HEK293 (cell line): ENCODE data around the gene UTP25.

Source experiments
- CTCF ChIA-PET: fragments of 350-600 bp; formaldehyde crosslinking; extraction: SDS; loops from one replicate; lab custom pipeline; 2021; ENCODE audit warnings: antibody characterized with exemption; lab: Yijun Ruan, JAX
- POLR2A ChIA-PET: fragments of 300-600 bp; formaldehyde crosslinking; extraction: SDS; loops from one replicate; lab custom pipeline; 2020; ENCODE audit warnings: antibody characterized with exemption, inconsistent platforms; lab: Yijun Ruan, JAX
- H3K27ac ChIP-seq: fragments of 200-500 bp; sonication (Bioruptor generic); 2 replicates; pipeline ENCODE4 v1.5.1; 2014; ENCODE audit warnings: low read depth, low read length, control low read depth, inconsistent platforms; ENCODE audit errors: extremely low read depth
- H3K36me3 ChIP-seq, 2 experiments: fragments of 200-500 bp in 1 of 2; sonication (Bioruptor generic) in 1 of 2; 1 replicate in 1 of 2; 2 replicates in 1 of 2; pipeline ENCODE4 v1.5.1; 2014 to 2017; ENCODE audit warnings: inconsistent platforms in 2 of 2, low read length in 2 of 2; ENCODE audit not compliant: control insufficient read depth in 2 of 2, insufficient read depth in 1 of 2
- H3K4me1 ChIP-seq: fragments of 200-500 bp; sonication (Bioruptor generic); 2 replicates; pipeline ENCODE4 v1.5.1; 2014; ENCODE audit warnings: mild to moderate bottlenecking, low read length, inconsistent platforms; ENCODE audit not compliant: control insufficient read depth, insufficient read depth
- H3K4me3 ChIP-seq: 2 replicates; pipeline ENCODE4 v1.5.1; 2011; ENCODE audit warnings: low read depth, mild to moderate bottlenecking, control low read depth, low read length, moderate library complexity
- H3K9me3 ChIP-seq: fragments of 200-500 bp; sonication (Bioruptor generic); 2 replicates; pipeline ENCODE4 v1.5.1; 2014; ENCODE audit warnings: low read depth, low read length, inconsistent platforms; ENCODE audit not compliant: control insufficient read depth, insufficient read depth
- ELK4 ChIP-seq: IDR thresholded peaks from 2 replicates; pipeline ENCODE4 v1.6.1; 2011; ENCODE audit warnings: mild to moderate bottlenecking, low read depth, low read length, borderline replicate concordance
- IKZF3 ChIP-seq: fragments of 450-650 bp; IDR thresholded peaks from 2 replicates; pipeline ENCODE4 v1.5.0; 2018; ENCODE audit warnings: missing biosample characterization, mild to moderate bottlenecking, missing genetic modification characterization, moderate library complexity
- KLF10 ChIP-seq: fragments of 450-650 bp; IDR thresholded peaks from 2 replicates; pipeline ENCODE4 v1.5.1; 2018; ENCODE audit warnings: missing biosample characterization, mild to moderate bottlenecking, missing genetic modification characterization
- KLF7 ChIP-seq: fragments of 450-650 bp; formaldehyde crosslinking; IDR thresholded peaks from 2 replicates; pipeline ENCODE4 v1.5.1; 2016; ENCODE audit warnings: missing biosample characterization, missing genetic modification characterization, borderline replicate concordance
- KLF8 ChIP-seq: fragments of 450-650 bp; formaldehyde crosslinking; IDR thresholded peaks from 2 replicates; pipeline ENCODE4 v1.5.1; 2016; ENCODE audit warnings: missing biosample characterization, missing genetic modification characterization
- ZNF10 ChIP-seq: fragments of 450-650 bp; formaldehyde crosslinking; IDR thresholded peaks from 2 replicates; pipeline ENCODE4 v1.5.1; 2017; ENCODE audit warnings: missing biosample characterization, missing genetic modification characterization
- ZNF121 ChIP-seq: fragments of 450-650 bp; formaldehyde crosslinking; IDR thresholded peaks from 2 replicates; pipeline ENCODE4 v1.5.1; 2016; ENCODE audit warnings: missing biosample characterization, missing genetic modification characterization
- ZNF175 ChIP-seq: fragments of 450-650 bp; formaldehyde crosslinking; IDR thresholded peaks from 2 replicates; pipeline ENCODE4 v1.5.1; 2016; ENCODE audit warnings: missing biosample characterization, missing genetic modification characterization
- ZNF302 ChIP-seq: fragments of 450-650 bp; formaldehyde crosslinking; IDR thresholded peaks from 2 replicates; pipeline ENCODE4 v1.5.1; 2016; ENCODE audit warnings: missing biosample characterization, missing genetic modification characterization, low read depth
- ZNF423 ChIP-seq: fragments of 450-650 bp; formaldehyde crosslinking; IDR thresholded peaks from 2 replicates; pipeline ENCODE4 v1.5.1; 2016; ENCODE audit warnings: missing biosample characterization, missing genetic modification characterization
- ZNF558 ChIP-seq: fragments of 450-650 bp; formaldehyde crosslinking; IDR thresholded peaks from 2 replicates; pipeline ENCODE4 v1.5.1; 2016; ENCODE audit warnings: missing biosample characterization, missing genetic modification characterization
- ZNF623 ChIP-seq: fragments of 450-650 bp; formaldehyde crosslinking; IDR thresholded peaks from 2 replicates; pipeline ENCODE4 v1.5.1; 2016; ENCODE audit warnings: missing biosample characterization, missing genetic modification characterization
- ZNF660 ChIP-seq: fragments of 450-650 bp; IDR thresholded peaks from 2 replicates; pipeline ENCODE4 v1.5.1; 2018; ENCODE audit warnings: missing biosample characterization, mild to moderate bottlenecking, missing genetic modification characterization
- TF ChIP-seq, protein P1 (sequence below): fragments of 450-650 bp; formaldehyde crosslinking; IDR thresholded peaks from 2 replicates; pipeline ENCODE4 v1.5.1; 2016; ENCODE audit warnings: missing biosample characterization, missing genetic modification characterization
- TF ChIP-seq, protein P2 (sequence below): fragments of 450-650 bp; IDR thresholded peaks from 2 replicates; pipeline ENCODE4 v1.5.1; 2018; ENCODE audit warnings: missing biosample characterization, mild to moderate bottlenecking, missing genetic modification characterization

UTP25 gene

DNA sequence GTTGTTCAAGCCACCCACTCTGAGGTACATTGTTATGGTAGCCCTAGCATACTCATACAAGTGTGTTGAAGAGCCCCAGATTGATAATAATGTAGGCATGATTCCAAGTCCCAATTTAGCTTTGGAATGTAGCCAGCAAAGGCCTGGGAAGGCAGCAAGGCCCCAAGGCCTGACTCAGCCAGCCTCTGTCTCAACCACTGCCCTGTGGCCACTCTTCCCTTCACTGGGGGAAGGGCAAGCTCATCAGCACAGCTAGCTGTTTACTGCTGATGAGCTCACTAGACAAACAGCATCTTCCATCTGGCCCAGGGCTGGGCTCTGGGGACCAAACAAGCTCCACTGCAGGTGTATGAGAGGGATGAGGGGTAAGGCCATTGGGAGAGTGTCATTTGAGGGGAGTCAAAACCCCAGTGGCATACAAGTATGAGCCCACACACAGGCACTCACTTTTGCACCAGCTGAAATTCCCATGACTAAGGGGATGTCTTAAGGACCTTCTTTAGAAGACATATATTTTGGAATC is 19.7 kb upstream of the UTP25 start (continued):
- TF ChIP-seq, protein P1, sequence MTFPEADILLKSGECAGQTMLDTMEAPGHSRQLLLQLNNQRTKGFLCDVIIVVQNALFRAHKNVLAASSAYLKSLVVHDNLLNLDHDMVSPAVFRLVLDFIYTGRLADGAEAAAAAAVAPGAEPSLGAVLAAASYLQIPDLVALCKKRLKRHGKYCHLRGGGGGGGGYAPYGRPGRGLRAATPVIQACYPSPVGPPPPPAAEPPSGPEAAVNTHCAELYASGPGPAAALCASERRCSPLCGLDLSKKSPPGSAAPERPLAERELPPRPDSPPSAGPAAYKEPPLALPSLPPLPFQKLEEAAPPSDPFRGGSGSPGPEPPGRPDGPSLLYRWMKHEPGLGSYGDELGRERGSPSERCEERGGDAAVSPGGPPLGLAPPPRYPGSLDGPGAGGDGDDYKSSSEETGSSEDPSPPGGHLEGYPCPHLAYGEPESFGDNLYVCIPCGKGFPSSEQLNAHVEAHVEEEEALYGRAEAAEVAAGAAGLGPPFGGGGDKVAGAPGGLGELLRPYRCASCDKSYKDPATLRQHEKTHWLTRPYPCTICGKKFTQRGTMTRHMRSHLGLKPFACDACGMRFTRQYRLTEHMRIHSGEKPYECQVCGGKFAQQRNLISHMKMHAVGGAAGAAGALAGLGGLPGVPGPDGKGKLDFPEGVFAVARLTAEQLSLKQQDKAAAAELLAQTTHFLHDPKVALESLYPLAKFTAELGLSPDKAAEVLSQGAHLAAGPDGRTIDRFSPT (tag by site-specific recombination): no peak
- TF ChIP-seq, protein P2, sequence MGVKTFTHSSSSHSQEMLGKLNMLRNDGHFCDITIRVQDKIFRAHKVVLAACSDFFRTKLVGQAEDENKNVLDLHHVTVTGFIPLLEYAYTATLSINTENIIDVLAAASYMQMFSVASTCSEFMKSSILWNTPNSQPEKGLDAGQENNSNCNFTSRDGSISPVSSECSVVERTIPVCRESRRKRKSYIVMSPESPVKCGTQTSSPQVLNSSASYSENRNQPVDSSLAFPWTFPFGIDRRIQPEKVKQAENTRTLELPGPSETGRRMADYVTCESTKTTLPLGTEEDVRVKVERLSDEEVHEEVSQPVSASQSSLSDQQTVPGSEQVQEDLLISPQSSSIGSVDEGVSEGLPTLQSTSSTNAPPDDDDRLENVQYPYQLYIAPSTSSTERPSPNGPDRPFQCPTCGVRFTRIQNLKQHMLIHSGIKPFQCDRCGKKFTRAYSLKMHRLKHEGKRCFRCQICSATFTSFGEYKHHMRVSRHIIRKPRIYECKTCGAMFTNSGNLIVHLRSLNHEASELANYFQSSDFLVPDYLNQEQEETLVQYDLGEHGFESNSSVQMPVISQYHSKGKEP: no peak
- no peak for TF ChIP-seq ELK4
- no peak; the same call in 1 of the 2 replicates for TF ChIP-seq ZNF558 (tag by site-specific recombination)
- peak; percentile 90 for TF ChIP-seq ZNF660 (tag by site-specific recombination)
- no peak for TF ChIP-seq KLF7 (tag by site-specific recombination)
- no peak; the same call in none of the 2 replicates for TF ChIP-seq ZNF623 (tag by site-specific recombination)
- TF ChIP-seq KLF10 (tag by site-specific recombination): no peak
- peak; percentile 43; the same call in 1 of the 2 replicates for TF ChIP-seq KLF8 (tag by site-specific recombination)

DNA sequence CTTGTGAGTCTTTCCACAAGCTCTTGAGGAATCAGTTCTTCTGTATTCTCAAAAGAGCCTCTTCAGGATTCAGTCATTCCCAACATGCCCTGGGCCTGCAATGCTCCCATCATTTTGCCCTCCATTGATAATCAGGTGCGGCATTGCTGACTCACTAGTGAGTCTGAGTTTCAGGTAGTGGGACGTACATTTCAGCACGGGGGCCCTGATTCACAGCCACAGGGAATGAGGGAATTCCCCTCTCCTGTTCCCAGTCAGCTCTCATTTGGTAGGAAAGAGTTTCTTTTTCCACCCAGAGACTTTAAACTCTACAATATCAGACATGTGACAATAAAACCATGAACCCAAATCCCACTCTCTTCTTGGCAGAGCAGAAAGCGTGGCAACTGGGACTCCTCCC is 18.2 kb upstream of the UTP25 start:
- POLR2A ChIA-PET: no interaction called here
- Histone ChIP-seq H3K4me1 (peaks cover 9% of the 10 kb centered on the region), H3K27ac (no peak overlapping the region), H3K9me3 (no peaks in the 10 kb centered on the region), H3K36me3 (no peaks in the 10 kb centered on the region), H3K4me3 (no peak overlapping the region)
- CTCF ChIA-PET: interaction anchor here (0.9 to 7.5 kb wide), 2 partner anchors 14 to 18 kb away, joined by 3 to 111 read pairs; no protein-coding TSS in a partner anchor
- TF ChIP-seq ZNF121 (tag by site-specific recombination) (no peak), ZNF10 (0 out of 2 replicates have a peak, but pooled peaks have one; percentile 22)

GRCh38 chr1:209810783-209811182 is 17.0 kb upstream of the UTP25 start:
- Histone ChIP-seq H3K36me3 (no peaks in the 10 kb centered on the region), H3K4me3 (no peak overlapping the region), H3K9me3 (no peaks in the 10 kb centered on the region), H3K4me1 (peaks cover 9% of the 10 kb centered on the region), H3K27ac (no peak overlapping the region)
- TF ChIP-seq IKZF3 (no peak), ZNF10 (no peak), ZNF302 (tag by site-specific recombination) (no peak), ZNF175 (no peak), ZNF423 (tag by site-specific recombination) (no peak)
- TF ChIP-seq, protein P1 (tag by site-specific recombination): no peak
- ChIA-PET POLR2A (interaction anchor here (0.7 to 1.6 kb wide), 2 partner anchors 25 to 26 kb away, joined by 4 to 7 read pairs; partner anchors contain the start of gene C1orf74), CTCF (interaction anchor here (7.5 kb wide), 1 partner anchor 13 kb away, joined by 111 read pairs; no protein-coding TSS in a partner anchor)
